HG02885 (cell line): ENCODE measurements around the gene FGD5.

Experiments used
- ATAC-seq: cut with Tn5 transposase; IDR thresholded peaks from one replicate; pipeline ENCODE4 v1.9.1; 2021; ENCODE audit warnings: mild to moderate bottlenecking; ENCODE audit not compliant: unreplicated experiment, poor library complexity

Gene FGD5

GRCh38 chr3:14824646-14825045 lies 5.9 kb downstream of the FGD5 start:
- ATAC-seq = no peak

- ATAC-seq = no peak
Measured at GRCh38 chr3:14826069-14826468, 7.3 kb downstream of the FGD5 start.

DNA sequence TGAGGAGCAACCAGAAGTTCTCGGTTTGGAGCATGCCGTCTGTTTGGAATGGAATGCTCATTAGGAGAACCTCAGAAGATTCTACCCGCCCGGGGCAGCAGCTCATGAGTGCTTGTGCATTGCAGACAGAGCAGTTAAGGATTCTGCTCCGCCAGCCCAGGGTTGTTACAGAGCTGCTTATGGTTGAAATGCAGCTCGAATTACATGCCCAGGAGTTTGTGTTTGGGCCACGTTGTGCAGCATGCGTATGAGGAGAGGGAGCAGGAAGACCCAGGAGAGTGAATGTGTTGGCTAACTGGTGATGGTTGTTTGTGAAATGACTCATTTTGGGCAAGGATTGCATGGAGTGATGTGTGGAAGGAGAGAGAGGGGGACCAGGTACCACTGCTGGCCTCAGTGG lies 9.0 kb downstream of the FGD5 start:
- no peak for ATAC-seq

GRCh38 chr3:14829811-14830210 lies 11.0 kb downstream of the FGD5 start:
- no peak for ATAC-seq

GRCh38 chr3:14831916-14832450 lies 13.2 kb downstream of the FGD5 start:
- no peak for ATAC-seq

GRCh38 chr3:14832975-14833722 lies 14.4 kb downstream of the FGD5 start:
- no peak for ATAC-seq

DNA sequence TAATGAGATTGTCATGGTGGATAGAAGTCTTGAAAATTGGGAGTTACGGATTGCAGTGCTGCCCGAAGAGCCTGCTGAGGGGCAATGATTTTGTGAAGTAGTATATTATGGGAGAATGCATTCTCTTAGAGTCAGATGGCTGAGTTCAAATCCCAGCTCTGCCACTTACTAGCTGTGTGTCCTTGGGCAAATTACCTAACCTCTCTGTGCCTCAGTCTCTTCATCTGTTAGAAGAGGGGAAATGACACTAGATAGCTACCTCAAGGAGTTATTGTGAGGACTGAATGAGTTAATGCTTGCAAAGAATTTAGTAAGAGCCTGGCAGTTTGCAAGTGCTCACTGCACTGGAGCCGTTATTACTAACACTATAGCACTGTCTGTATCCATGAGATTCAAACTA lies 15.4 kb downstream of the FGD5 start:
- ATAC-seq = no peak

DNA sequence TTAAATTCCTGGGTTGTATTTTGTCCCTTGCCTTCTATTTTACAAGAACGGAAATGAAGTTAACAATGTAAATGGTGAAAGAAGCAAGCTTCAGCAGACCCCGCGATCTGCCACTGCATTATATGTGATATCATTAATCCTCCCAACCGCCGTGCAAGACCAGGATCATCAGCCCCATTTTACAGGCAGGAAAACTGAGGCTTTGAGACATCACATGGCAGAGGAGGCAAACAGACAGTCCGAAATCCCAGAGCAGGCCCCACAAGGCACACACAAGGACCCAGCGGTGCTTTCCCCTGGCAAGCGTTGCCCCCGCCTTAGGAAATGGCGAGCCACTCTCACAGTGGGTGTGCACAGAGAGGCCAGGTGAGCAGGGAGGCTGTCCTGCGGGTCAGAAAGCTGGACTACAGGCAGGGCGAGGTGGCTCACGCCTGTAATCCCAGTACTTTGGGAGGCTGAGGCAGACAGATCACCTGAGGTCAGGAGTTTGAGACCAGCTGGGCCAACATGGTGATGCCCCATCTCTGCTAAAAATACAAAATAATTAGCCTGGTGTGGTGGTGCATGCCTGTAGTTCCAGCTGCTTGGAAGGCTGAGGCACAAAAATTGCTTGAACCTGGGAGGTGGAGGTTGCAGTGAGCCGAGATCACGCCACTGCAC lies 16.2 kb downstream of the FGD5 start:
- no peak for ATAC-seq

DNA sequence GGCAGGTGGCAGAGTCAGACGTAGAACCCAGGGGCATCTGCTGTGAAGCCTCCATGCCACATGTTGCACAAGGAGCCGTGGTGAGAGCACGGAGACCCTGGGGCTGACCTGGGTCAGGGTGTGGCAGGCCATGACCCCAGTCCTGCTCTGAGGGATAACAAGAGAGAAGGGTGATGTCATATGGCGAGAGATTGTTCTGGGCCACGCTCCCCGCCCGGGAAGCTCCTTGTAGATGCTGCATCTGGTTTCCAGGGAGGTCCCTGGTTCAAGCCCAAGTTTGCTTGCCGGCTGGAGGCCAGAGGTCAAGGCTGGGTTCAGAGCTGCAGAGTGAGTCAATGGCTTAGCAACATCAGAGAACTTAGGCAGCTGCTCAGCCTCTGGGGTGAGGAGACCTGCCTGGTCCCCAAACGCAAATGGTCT lies 17.3 kb downstream of the FGD5 start:
- ATAC-seq = no peak

DNA sequence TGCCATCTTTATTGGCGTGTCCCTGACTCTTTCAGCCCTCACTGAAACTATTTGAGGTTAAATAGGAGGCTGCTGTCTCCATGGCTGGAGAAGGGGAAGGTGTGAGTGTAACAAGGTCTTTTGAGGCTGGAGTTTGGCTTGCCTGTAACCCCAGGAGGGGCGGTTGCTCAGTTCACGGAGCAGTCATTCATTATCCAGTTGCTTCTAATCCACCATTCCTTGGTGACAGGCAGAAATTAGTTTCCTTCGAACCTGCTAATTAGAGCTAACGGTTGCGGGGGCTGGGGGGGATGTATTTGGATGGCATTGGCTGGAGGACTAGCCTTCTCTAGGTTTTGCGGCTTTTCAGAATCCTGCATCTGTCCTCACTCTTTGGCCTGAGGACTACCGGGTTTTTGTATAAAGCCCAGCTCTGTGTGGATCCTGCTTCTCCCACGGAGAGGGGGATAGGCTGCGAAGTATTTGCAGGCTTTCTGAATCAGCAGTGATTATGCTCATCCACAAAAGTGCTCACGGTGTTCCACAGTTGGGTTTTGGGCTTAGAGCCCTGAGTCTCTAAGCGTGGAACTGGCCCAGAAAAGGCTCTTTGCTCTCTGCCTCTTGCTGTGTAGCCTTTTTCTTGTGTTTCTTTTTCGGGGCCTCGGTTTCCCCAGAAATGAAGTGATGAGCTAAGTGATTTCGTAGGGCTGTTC lies 18.6 kb downstream of the FGD5 start:
- no peak for ATAC-seq

- no peak for ATAC-seq
Measured at GRCh38 chr3:14837878-14838258, 19.1 kb downstream of the FGD5 start.

GRCh38 chr3:14839236-14839635 lies 20.5 kb downstream of the FGD5 start:
- no peak for ATAC-seq

- ATAC-seq = no peak
Measured at GRCh38 chr3:14841836-14842235, 23.1 kb downstream of the FGD5 start.

- no peak for ATAC-seq
Measured at GRCh38 chr3:14842277-14842676, 23.5 kb downstream of the FGD5 start.

DNA sequence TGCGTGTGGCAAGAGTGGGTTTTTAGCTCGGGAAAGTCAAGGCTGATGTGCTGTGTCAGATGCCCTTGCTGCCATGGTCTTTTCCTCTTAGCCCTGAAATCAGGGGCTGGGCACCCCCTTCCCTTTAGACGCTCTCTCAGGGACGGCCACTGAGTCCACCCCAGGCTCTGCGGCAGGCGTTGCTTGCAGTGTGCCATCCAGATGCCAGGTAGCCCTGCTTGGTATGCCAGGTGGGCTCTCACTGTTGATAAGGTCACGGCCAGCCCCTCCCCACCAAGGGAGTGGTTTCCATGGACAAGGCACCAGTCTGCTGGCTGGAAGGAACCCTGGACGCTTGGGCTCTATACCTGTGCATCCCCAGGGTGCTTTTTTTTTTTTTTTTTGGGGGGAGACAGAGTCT lies 24.6 kb downstream of the FGD5 start:
- no peak for ATAC-seq

- no peak for ATAC-seq
Measured at GRCh38 chr3:14844386-14845170, 25.8 kb downstream of the FGD5 start.

GRCh38 chr3:14845180-14845579 lies 26.4 kb downstream of the FGD5 start:
- ATAC-seq = no peak

DNA sequence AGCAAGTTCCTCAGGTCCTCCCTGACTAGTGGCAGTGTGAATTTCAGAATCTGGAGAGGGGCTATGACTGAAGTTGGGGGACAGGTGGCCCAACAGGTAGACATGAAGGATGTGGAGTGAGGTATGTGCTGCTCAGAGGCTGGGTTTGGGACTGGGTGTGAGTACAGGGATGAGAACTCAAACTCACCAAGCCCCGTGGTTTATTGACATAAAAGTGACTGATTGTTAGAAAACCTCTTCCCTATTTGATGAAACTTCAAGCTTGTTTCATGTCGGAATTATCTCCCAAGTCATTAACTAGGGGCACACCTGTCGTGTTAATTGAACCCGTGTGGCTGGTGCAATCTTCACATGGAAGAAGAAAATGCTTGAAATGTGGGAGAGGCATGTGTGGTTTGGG lies 27.1 kb downstream of the FGD5 start:
- ATAC-seq = no peak

DNA sequence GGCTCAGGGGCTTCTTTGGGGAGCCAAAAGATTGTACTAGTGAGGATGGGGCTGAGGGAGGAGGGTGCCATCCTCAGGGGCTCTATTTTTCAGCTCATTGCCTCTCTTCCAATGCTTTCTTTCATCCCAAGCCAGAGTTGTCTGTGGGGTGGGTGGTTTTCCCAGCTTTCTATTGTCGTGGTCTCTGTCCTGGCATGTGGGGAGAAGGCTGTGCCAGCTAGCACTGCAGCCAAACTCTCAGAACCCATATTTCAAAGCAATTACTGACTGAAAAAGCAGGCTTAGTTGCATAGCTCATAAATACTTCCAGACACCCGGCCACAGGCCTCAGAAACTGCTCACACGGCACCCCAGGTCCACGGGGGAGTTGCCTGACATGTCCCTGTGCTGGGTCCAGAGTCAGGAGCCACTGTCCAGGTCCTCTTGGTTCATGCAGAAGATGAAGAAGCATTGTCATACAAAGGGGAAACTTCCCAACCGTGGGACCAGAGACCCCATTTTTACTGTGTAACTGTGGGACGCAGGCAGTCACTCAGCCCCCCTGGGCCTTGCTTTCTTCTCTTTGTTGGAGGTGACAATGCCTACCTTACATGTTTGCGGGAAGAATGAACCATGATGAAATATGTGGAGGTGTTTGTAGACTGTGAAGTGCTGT lies 27.6 kb downstream of the FGD5 start:
- ATAC-seq = no peak
